SK-MEL-5 (cell line): ENCODE data around the gene GMDS. TPM values are rescaled to one million over a fixed set of nuclear protein-coding genes. Genes with fewer than 3 reads are reported as not detected.
A peak's percentile ranks its signal among the peaks of the same experiment; 100 is the strongest.

Experiments
- DNase-seq: peaks from one replicate; pipeline ENCODE4 v3.0.0-alpha.2; 2016; ENCODE audit warnings: low read depth, low spot score
- in situ Hi-C: cut with HindIII; loops from 2 replicates; pipeline ENCODE4 v1.10.0; 2016; ENCODE audit warnings: low sequenced_read_pairs, high pct_unique_total_duplicates, low pct_unique_long_range_greater_than_20kb
- total RNA-seq: library from RNA; depleted of rRNA; stranded (reverse); fragments of >200 nt; shearing (Covaris generic); gene quantifications from 2 replicates; pipeline ENCODE4 v1.2.3, GENCODE V29; 2014

The GMDS gene
- total RNA-seq, 1 experiment from 2014 or later, result 23.6 TPM

- DNase-seq, result no peak
- in situ Hi-C loops, result loop anchor here (25.0 kb wide), 1 partner anchor 267 kb away; no protein-coding TSS in a partner anchor
These were observed 341.0 kb downstream of the GMDS start for GRCh38 chr6:1904466-1904799.

- peak; percentile 33 for DNase-seq
- in situ Hi-C loops, result loop anchor here (25.0 kb wide), 1 partner anchor 267 kb away; no protein-coding TSS in a partner anchor
These were observed 341.5 kb downstream of the GMDS start for GRCh38 chr6:1903780-1904465.

- DNase-seq, result no peak
- in situ Hi-C loops, result loop anchor here (25.0 kb wide), 1 partner anchor 264 kb away; no protein-coding TSS in a partner anchor
These were observed 343.8 kb downstream of the GMDS start for GRCh38 chr6:1901556-1901955.

- no peak for DNase-seq
- in situ Hi-C loops, result no loop called here
These were observed 348.5 kb downstream of the GMDS start for GRCh38 chr6:1896897-1897296.

- DNase-seq, result no peak
- in situ Hi-C loops, result no loop called here
These were observed 349.7 kb downstream of the GMDS start for GRCh38 chr6:1895721-1896120.

- in situ Hi-C loops, result no loop called here
- DNase-seq, result no peak
These were observed 350.5 kb downstream of the GMDS start for GRCh38 chr6:1894954-1895353.

GRCh38 chr6:1893470-1894130, 351.8 kb downstream of the GMDS start:
- peak; percentile 70 for DNase-seq
- in situ Hi-C loops, result no loop called here

- no peak for DNase-seq
- in situ Hi-C loops, result no loop called here
These were observed 352.7 kb downstream of the GMDS start for GRCh38 chr6:1892716-1893115.

- DNase-seq, result no peak
- in situ Hi-C loops, result no loop called here
These were observed 354.4 kb downstream of the GMDS start for GRCh38 chr6:1890987-1891386.

GRCh38 chr6:1890071-1890470, 355.3 kb downstream of the GMDS start:
- no peak for DNase-seq
- in situ Hi-C loops, result no loop called here

- in situ Hi-C loops, result no loop called here
- peak; percentile 73 for DNase-seq
These were observed 359.8 kb downstream of the GMDS start for GRCh38 chr6:1885576-1886011.

- DNase-seq, result no peak
- in situ Hi-C loops, result no loop called here
These were observed 361.1 kb downstream of the GMDS start for GRCh38 chr6:1884313-1884712.

- in situ Hi-C loops, result no loop called here
- no peak for DNase-seq
These were observed 367.1 kb downstream of the GMDS start for GRCh38 chr6:1878330-1878729.

GRCh38 chr6:1873781-1874180, 371.6 kb downstream of the GMDS start:
- DNase-seq, result peak; percentile 82
- in situ Hi-C loops, result no loop called here

- in situ Hi-C loops, result no loop called here
- no peak for DNase-seq
These were observed 372.7 kb downstream of the GMDS start for GRCh38 chr6:1872649-1873131.

GRCh38 chr6:1871724-1872315, 373.6 kb downstream of the GMDS start:
- no peak for DNase-seq
- in situ Hi-C loops, result no loop called here

- in situ Hi-C loops, result no loop called here
- DNase-seq, result no peak
These were observed 374.5 kb downstream of the GMDS start for GRCh38 chr6:1870932-1871331.

GRCh38 chr6:1870251-1870650, 375.2 kb downstream of the GMDS start:
- no peak for DNase-seq
- in situ Hi-C loops, result no loop called here

- in situ Hi-C loops, result no loop called here
- DNase-seq, result no peak
These were observed 375.6 kb downstream of the GMDS start for GRCh38 chr6:1869769-1870168.
